SIG-M5 (cell line): ENCODE results near the gene TANGO2.
"Not testable (repeated sequence)": the region's sequence is repeated elsewhere in the genome, so short reads cannot be mapped to it uniquely, and the experiment has no call there.

Source experiments
- DNase-seq: peaks from one replicate; lab custom pipeline; 2025; lab: John Stamatoyannopoulos, UW

The TANGO2 gene

DNA sequence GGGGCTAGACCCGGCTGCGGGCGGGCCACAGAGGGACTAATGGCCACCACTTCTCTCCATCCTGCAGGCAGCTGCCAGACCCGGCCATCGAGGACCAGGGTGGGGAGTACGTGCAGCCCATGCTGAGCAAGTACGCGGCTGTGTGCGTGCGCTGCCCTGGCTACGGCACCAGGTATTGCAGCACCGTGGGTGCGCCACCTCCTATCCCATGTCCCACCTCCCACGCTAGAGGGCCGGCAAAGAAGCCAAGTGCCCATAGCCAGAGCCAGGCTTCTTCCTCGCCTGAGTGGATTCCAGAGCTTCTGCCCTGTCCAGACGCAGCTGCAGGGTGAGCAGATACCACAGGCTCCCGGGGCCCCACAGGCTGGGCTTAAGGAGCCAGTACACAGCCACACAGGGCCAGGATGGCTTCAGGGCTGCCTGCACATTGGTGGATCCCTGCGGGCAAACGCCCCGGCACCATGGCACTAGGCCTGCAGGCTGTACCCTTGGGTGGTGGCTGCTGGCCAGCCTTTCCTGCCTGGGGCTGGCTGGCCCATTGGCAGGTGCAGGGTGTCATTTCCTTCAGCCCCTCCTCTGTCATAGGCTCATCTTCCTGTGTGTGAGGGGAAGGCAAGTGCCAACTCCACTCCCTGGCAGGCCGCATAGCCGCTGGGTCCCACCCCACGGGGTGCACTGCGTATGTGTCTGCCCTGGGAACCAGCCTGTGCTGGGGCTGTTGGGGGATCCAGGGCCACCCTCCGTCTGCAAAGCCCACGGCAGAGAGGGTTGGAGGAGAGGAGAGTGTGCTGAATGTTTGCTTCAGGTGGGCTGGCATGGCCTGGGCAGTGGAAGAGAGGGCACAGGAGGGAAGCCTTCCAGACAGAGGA is 42.6 kb downstream of the TANGO2 start:
- no peak for DNase-seq

DNA sequence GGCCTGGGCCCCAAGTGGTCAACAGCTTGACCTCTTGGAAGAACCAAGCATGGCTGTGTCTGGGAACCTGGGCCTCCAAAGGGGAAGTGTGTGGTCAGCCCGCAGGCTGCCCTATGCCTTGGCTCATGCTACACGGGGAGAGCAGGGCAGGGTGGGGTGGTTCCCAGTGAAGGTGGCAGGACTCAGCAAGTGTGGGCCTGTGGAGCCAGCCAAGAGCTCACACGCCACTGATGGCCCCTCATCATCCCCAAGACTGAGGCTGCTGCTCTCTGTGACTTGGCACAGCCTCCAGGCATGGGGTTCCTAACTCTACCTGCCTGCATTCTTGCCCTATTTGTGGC is 43.2 kb downstream of the TANGO2 start:
- no peak for DNase-seq

DNA sequence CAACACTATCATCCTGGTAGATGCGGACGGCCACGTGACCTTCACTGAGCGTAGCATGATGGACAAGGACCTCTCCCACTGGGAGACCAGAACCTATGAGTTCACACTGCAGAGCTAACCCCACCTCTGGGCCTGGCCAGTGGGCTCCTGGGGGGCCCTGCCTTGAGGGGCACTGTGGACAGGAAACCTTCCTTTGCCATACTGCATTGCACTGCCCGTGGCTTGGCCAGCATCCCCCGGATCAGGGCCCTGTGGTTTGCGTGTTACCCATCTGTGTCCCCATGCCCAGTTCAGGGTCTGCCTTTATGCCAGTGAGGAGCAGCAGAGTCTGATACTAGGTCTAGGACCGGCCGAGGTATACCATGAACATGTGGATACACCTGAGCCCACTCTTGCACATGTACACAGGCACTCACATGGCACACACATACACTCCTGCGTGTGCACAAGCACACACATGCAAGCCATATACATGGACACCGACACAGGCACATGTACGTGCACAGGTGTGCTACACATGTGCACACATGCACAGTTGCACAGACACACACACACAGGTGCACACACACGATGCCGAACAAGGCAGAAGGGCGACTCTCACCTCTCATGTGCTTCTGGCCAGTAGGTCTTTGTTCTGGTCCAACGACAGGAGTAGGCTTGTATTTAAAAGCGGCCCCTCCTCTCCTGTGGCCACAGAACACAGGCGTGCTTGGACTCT is 43.8 kb downstream of the TANGO2 start:
- DNase-seq: no peak

GRCh38 chr22:20065896-20066616 is 45.1 kb downstream of the TANGO2 start:
- DNase-seq: no peak

GRCh38 chr22:20066617-20067383 is 45.9 kb downstream of the TANGO2 start:
- DNase-seq: no peak

GRCh38 chr22:20067384-20067682 is 46.4 kb downstream of the TANGO2 start:
- DNase-seq: not testable (repeated sequence)

- no peak for DNase-seq
These were observed 47.7 kb downstream of the TANGO2 start for GRCh38 chr22:20068640-20069039.

DNA sequence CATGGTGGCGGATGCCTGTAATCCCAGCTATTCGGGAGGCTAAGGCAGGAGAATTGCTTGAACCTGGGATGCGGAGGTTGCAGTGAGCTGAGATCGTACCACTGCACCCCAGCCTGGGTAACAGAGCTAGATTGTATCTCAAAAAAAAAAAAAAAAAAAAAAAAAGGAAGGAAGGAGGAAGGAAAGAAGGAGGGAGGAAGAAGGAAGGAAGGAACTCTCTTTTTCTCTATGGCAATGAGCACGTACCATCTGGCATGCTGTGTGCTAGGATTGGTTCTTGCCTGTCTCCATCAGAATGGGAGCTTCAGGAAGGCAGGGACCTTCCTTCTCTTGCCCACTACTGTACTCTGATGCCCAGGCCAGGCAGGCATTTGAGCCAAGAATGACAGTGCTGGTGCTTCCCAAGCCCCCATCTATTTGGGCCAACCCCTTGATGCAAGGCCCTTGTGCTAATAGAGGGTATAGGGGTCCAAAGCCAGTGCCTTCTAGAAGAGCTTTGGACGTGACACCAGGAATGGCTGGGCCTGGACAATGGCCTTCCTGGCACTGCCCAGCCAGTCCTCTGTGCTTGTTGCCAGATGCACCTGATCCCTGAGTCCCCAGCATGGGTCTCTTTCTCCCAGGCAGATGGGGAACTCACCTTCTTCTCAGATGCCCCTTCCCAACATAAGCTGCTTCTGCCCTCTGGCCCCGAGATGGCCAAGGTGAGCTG is 48.6 kb downstream of the TANGO2 start:
- no peak for DNase-seq

DNA sequence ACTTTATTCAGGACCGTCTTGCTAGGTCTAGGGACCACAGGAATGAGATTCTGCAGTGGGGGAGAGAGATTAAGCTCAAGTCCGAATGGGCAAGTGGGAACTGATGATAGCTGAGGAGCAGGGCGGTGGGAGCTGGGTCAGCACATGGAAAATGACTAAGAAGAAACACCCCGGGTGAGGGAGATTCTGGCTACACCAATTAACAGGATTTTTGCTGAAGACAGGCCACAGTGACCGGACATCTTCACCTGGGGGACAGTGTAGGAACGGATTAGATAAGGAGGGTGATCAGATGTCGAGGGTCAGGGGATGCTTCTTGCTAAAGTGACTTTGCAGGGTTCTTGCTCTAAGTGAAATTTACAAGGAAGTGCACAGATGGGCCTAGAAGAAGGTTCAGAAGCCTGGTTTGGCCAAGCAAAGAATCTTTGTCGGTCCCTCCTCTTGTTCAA is 50.6 kb downstream of the TANGO2 start:
- DNase-seq: no peak

- DNase-seq: no peak
These were observed 55.8 kb downstream of the TANGO2 start for GRCh38 chr22:20076627-20077172.

- DNase-seq: no peak
These were observed 59.0 kb downstream of the TANGO2 start, which contains the start of gene DGCR8 for GRCh38 chr22:20079745-20080444. Gene DGCR8 (plus strand): TSS chr22:20080241. CDS start chr22:20085964, 5,723 bp downstream.

- DNase-seq: no peak
These were observed 59.5 kb downstream of the TANGO2 start for GRCh38 chr22:20080445-20080775.

- no peak for DNase-seq
These were observed 60.1 kb downstream of the TANGO2 start for GRCh38 chr22:20080776-20081654.

DNA sequence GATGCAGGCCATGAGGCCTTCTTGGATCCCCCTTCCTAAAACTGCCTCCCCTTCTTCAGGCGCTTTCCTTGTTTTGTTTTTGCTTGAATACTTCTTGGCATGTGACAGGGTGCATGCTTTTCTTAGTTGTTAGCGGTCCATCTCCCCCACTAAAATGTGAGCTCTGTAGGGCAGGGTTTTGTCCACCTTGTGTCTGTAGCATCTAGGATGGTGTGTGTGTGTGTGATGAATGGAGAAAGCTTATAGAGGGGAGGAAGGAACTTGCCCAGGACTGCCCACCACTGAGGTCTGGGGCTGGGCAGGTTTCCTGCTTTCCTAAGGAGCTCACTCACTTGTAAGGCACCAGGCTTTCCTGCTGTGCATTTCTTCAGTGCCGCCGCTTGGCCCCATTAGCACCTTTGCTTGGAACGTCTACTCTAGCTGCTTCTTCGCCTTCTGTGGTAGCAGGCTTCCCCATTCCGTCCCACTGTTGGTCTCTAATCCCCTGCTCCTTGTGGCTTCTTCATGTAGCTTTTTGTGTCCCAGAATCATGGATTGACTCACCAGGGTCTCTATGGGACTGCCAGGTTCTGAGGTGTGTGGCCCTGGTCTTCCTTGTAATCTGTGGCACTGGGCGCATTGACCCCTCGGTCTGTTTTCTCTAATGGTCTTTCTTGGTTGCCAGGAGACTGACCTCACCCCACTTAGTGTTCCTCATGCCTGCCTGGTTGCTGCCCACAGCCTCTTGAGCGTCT is 62.4 kb downstream of the TANGO2 start:
- no peak for DNase-seq

DNA sequence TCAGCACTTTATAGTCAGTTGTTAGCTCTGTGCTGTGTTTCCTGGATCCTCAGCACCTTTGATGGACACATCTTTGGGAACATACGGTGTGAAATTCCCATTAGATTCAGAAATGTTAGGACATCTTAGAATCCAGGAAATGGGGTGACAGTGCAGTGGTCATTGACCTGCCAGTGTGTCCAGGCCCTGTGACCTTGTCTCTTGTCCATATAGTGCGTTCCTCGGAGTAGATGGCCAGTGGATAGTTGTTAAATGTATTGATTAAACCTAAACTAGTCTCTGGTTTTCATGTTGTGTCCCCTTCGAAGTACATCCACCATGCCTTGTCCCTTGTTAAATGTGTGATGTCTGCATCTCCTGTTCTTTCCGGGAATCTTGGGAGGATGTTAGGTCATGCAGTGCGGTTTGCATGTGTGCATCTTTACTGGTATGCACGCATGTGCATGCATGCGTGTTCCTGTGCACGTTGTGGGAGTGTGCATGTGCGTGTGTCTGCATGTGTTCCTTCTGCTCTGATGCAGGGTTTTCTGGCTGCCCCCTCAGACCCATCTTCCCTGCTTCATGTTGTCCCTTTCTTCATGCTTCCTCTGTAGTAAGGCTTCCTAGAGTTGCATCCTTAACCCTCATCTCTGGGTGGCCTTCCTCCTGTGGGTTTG is 63.1 kb downstream of the TANGO2 start:
- DNase-seq: no peak

GRCh38 chr22:20084547-20085413 is 63.9 kb downstream of the TANGO2 start:
- no peak for DNase-seq

- no peak for DNase-seq
These were observed 64.7 kb downstream of the TANGO2 start for GRCh38 chr22:20085651-20086050.
